HG03469 (cell line): ENCODE results near the gene OR11L1.

Experiments
- ATAC-seq: cut with Tn5 transposase; IDR thresholded peaks from one replicate; pipeline ENCODE4 v1.9.1; 2021; ENCODE audit warnings: mild to moderate bottlenecking, moderate library complexity, moderate number of reproducible peaks; ENCODE audit not compliant: unreplicated experiment

The OR11L1 gene

DNA sequence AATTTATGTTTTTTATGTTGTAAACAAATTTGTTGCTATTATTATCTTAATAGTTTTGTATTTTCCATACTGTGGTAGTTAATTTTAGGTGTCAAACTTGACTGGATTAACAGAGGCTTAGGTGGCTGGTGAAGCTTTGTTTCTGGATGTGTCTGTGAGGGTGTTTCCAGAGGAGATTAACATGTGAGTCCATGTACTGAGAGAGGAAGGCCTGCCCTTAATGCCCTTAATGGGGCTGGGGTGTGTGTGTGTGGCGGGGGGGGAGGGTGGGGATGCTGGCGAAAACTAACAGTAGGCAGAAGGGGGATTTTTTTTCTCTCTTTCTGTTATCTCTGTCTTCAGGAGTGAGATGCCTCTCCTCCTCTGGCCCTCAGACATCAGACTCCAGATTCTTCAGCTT is 19.6 kb downstream of the OR11L1 start:
- no peak for ATAC-seq

- ATAC-seq: no peak
Observed at GRCh38 chr1:247812637-247813036, 29.1 kb downstream of the OR11L1 start.

GRCh38 chr1:247797518-247797917 is 44.2 kb downstream of the OR11L1 start:
- ATAC-seq: no peak
